Spleen (tissue), 11 donors: ENCODE measurements around the gene PUS7L. TPM values are rescaled to one million over a fixed set of nuclear protein-coding genes. Genes with fewer than 3 reads are reported as not detected.
"Not testable (repeated sequence)": the region's sequence is repeated elsewhere in the genome, so short reads cannot be mapped to it uniquely, and the experiment has no call there.

Experiments used
- DNase-seq: peaks from one replicate; pipeline ENCODE4 v3.0.0-alpha.2; 2020
- H3K27ac ChIP-seq, 8 donors: fragments of 200-600 bp; sonication (generic) in 7 of 8; 1 replicate in 4 of 8; 2 replicates in 4 of 8; pipeline versions ENCODE4 v1.5.0 to v1.8.0; 2016 to 2021; ENCODE audit warnings: inconsistent platforms in 4 of 8, mild to moderate bottlenecking in 4 of 8, moderate library complexity in 1 of 8
- H3K27me3 ChIP-seq, 7 donors: fragments of 200-600 bp; sonication (generic) in 6 of 7; replicated peaks in 1 of 7; 1 replicate in 4 of 7; 2 replicates in 3 of 7; pipeline versions ENCODE4 v1.5.0 to v1.8.0; 2016 to 2021; ENCODE audit warnings: inconsistent platforms in 3 of 7, mild to moderate bottlenecking in 1 of 7
- H3K36me3 ChIP-seq, 6 donors: fragments of 200-600 bp; sonication (generic) in 5 of 6; 1 replicate in 4 of 6; 2 replicates in 2 of 6; pipeline versions ENCODE4 v1.5.0 to v1.8.0; 2016 to 2021; ENCODE audit warnings: inconsistent platforms in 2 of 6
- H3K4me1 ChIP-seq, 6 donors: fragments of 200-600 bp; sonication (generic) in 5 of 6; 1 replicate in 3 of 6; 2 replicates in 3 of 6; pipeline versions ENCODE4 v1.5.0 to v1.8.0; 2016 to 2021; ENCODE audit warnings: inconsistent platforms in 3 of 6
- H3K4me3 ChIP-seq, 8 donors: fragments of 200-600 bp; sonication (generic) in 7 of 8; 1 replicate in 4 of 8; 2 replicates in 4 of 8; pipeline versions ENCODE4 v1.5.0 to v1.8.0; 2016 to 2021; ENCODE audit warnings: inconsistent platforms in 4 of 8, mild to moderate bottlenecking in 4 of 8, moderate library complexity in 2 of 8
- H3K9me3 ChIP-seq, 8 donors: fragments of 200-600 bp; sonication (generic) in 7 of 8; 1 replicate in 4 of 8; 2 replicates in 4 of 8; pipeline versions ENCODE4 v1.5.0 to v1.8.0; 2016 to 2021; ENCODE audit warnings: inconsistent platforms in 4 of 8
- POLR2A ChIP-seq, 3 donors: fragments of 450-650 bp; IDR thresholded peaks; one replicate each; pipeline ENCODE4 v1.5.1; 2017; ENCODE audit warnings: antibody characterized with exemption in 3 of 3, mild to moderate bottlenecking in 1 of 3
- POLR2AphosphoS5 ChIP-seq, 3 donors: sonication (generic); formaldehyde crosslinking; IDR thresholded peaks; one replicate each; pipeline ENCODE4 v1.5.1; 2017; ENCODE audit warnings: antibody characterized with exemption in 3 of 3
- WGBS, 5 donors: extraction: QIAGEN DNeasy Blood & Tissue Kit in 3 of 5; methylation state at CpG; one replicate each; pipeline versions ENCODE4 v1.1.5 to v1.1.7; 2013 to 2018; 5-methylcytosine and 5-hydroxymethylcytosine counted together
- intact Hi-C: fragments of 100-400 bp; cut with DNase I; formaldehyde crosslinking; loops from one replicate; pipeline ENCODE4 v1.15.0; 2023; ENCODE audit warnings: low total_unique reads
- polyA plus RNA-seq, 3 donors: library from polyadenylated mRNA; stranded (reverse); fragments of 200-250 nt; gene quantifications; one replicate each; pipeline ENCODE4 v1.2.1, GENCODE V29; 2013
- total RNA-seq, 7 donors: library from RNA; depleted of rRNA in 3 of 7; stranded (reverse); fragments of >200 nt in 3 of 7; fragmentation: NEBNext Ultra II Directional in 4 of 7; extraction: Animal tissue kit (Norgen Biotek cat#: 25700) in 4 of 7; gene quantifications; one replicate each; pipeline versions ENCODE4 v1.1.0 to v1.2.1, GENCODE V29; 2016 to 2021
- TF ChIP-seq, protein P1 (sequence below), 11 experiments: fragments of 200-600 bp in 7 of 11; fragments of 450-650 bp in 4 of 11; sonication (generic) in 4 of 11; IDR thresholded peaks in 8 of 11; conservative IDR thresholded peaks in 3 of 11; 1 replicate in 7 of 11; 2 replicates in 4 of 11; pipeline versions ENCODE4 v1.4.0 to v1.8.0; 2016 to 2021; ENCODE audit warnings: antibody characterized with exemption in 11 of 11, inconsistent platforms in 4 of 11, mild to moderate bottlenecking in 1 of 11
- donor health status: healthy with polysubstance abuse.
- donor health status: DM: no; HTN: no; CAD: no; lungs with moderate emphysema.
- donor health status: DM: no; HTN: no; CAD: no.
- donor health status: Bipolar disorder and iron deficiency.
- donor health status: healthy.
- donor health status: DM: no; HTN: no; CAD: no.
- donor health status: DM: yes; HTN: yes; CAD: no.

PUS7L gene
- total and polyA plus RNA-seq, 10 donors, result 1.5 to 18.2 (median 13.8) TPM

DNA sequence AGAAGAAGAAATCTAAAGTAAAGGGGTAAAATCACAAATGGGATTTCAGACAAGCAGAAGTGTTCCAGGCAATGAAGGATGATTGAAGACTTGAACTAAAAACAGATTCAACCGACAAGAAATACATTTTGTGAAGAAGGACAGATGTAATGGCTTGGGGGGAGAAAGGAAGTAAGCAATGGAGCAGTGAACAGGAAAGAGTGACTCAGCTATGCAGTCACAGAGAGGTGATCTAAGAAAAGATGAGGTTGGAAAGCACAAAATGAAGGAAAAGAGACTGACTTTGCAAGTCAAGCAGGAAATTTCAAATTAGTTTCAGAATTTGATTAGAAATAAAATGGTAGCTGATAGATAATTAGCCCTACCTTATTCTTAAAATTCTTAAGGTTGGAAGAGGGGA lies 66.5 kb downstream of the PUS7L start:
- no peaks in the 10 kb centered on the region for H3K4me1 ChIP-seq
- H3K9me3 ChIP-seq, result no peaks in the 10 kb centered on the region
- H3K4me3 ChIP-seq, result no peak overlapping the region
- intact Hi-C loops, result no loop called here
- DNase-seq, result no peak
- WGBS, 5 donors, result 0% methylated on average over 1 of the region's 1 CpG
- H3K27ac ChIP-seq, result no peak overlapping the region
- TF ChIP-seq, protein P1, sequence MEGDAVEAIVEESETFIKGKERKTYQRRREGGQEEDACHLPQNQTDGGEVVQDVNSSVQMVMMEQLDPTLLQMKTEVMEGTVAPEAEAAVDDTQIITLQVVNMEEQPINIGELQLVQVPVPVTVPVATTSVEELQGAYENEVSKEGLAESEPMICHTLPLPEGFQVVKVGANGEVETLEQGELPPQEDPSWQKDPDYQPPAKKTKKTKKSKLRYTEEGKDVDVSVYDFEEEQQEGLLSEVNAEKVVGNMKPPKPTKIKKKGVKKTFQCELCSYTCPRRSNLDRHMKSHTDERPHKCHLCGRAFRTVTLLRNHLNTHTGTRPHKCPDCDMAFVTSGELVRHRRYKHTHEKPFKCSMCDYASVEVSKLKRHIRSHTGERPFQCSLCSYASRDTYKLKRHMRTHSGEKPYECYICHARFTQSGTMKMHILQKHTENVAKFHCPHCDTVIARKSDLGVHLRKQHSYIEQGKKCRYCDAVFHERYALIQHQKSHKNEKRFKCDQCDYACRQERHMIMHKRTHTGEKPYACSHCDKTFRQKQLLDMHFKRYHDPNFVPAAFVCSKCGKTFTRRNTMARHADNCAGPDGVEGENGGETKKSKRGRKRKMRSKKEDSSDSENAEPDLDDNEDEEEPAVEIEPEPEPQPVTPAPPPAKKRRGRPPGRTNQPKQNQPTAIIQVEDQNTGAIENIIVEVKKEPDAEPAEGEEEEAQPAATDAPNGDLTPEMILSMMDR (IDR thresholded peaks at IDR 0.05 in 8 of 11, conservative IDR thresholded peaks at IDR 0.05 in 3 of 11), result no peak
- no peak for TF ChIP-seq POLR2A (IDR thresholded peaks at IDR 0.05)
- TF ChIP-seq POLR2AphosphoS5 (IDR thresholded peaks at IDR 0.05), result no peak
- no peaks in the 10 kb centered on the region for H3K36me3 ChIP-seq
- no peaks in the 10 kb centered on the region for H3K27me3 ChIP-seq

DNA sequence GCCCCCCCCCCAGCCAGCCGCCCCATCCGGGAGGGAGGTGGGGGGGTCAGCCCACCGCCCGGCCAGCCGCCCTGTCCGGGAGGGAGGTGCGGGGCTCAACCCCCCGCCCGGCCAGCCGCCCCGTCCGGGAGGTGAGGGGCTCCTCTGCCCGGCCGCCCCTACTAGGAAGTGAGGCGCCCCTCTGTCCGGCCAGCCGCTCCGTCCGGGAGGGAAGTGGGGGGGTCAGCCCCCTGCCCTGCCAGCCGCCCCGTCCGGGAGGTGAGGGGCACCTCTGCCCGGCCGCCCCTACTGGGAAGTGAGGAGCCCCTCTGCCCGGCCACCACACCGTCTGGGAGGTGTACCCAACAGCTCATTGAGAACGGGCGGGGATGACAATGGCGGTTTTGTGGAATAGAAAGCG lies 73.1 kb downstream of the PUS7L start:
- H3K27ac ChIP-seq, H3K27me3 ChIP-seq, DNase-seq, H3K9me3 ChIP-seq, H3K36me3 ChIP-seq, H3K4me1 ChIP-seq, H3K4me3 ChIP-seq, intact Hi-C loops: not testable (repeated sequence)
- WGBS, 5 donors, result 80 to 98% (median 97%) methylated on average over 3 to 30 of the region's 30 CpGs

DNA sequence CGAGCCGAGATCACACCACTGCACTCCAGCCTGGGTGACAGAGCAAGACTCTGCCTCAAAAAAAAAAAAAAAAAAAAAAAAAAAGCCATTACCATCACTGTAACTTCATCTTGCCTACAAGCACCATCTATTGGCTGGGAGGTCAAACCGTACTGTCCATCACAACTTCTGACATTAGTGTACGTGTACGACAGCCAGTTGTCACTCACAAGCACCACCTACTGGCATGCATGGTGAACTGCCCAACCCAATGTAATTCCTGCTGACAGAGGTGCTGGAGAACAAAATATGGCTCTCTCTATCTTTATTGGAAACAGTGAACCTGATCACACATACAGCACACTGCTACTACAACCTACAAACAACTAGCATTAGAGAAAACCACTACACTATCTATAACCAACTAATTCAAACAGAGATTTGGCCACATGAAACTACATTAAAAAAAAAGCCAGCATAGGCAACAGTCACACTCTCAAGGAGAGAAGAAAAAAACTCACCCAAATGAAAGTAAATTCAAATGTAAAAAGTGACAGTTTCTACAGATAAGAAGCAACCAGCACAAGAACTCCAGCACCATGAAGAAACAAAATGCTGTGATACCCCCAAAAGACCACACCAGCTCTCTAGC lies 82.3 kb downstream of the PUS7L start:
- TF ChIP-seq POLR2AphosphoS5 (IDR thresholded peaks at IDR 0.05) (no peak), POLR2A (IDR thresholded peaks at IDR 0.05) (no peak)
- TF ChIP-seq, protein P1 (IDR thresholded peaks at IDR 0.05 in 8 of 11, conservative IDR thresholded peaks at IDR 0.05 in 3 of 11), result peak in 5 of 11 experiments; percentile 13 to 42 (median 23)

DNA sequence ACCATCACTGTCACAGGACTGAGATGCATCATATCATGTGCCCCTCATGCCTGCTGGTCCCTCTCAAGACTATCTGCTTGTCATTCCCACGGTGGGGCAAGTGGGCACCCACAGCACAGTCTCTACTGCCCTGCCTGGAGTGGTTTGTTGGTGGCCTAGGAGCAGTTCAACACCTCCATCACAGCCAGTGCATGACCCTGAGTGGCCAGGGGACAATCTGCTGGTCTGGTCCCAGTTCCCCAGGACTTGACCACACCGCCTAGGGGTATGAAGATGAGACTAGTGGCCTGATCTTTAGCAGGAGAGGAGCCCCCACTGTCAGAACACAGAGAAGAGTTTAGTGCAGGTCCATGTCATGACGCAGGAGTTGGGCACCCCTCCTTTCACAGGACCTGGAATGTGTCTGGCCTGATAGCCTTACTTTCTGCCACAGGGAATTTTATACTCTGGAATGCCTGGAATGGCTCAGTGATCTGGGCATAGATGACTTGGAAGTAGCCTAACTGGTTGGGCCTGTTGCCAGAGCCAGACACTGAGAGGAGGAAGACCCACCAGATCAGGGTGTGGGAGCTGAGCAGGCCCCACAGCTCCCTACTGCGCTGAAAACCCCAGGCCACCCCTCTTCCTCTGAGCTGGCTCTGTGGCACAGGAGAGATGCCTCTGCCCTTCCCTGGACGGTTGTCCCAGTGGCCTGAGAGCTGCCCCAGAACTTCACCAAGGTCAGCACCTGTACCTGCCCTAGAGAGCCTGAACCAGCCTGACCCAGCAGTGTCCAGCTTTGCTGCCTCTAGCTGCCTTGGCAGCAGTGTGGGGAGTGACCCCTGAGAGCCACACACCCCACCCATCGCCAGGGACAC lies 83.3 kb downstream of the PUS7L start:
- WGBS, 5 donors, result 67 to 84% (median 83%) methylated on average over 4 to 6 of the region's 6 CpGs

More for the DNA sequence above, 82.3 kb downstream of the PUS7L start:
- H3K4me1 ChIP-seq, result no peaks in the 10 kb centered on the region
- H3K27ac ChIP-seq, result no peak overlapping the region
- intact Hi-C loops, result no loop called here
- peaks cover 0 to 8% (median 0%) of the 10 kb centered on the region in 7 donors for H3K27me3 ChIP-seq
- no peaks in the 10 kb centered on the region for H3K36me3 ChIP-seq
- H3K9me3 ChIP-seq, result peaks cover 0 to 5% (median 0%) of the 10 kb centered on the region in 8 donors
- DNase-seq, result no peak
- H3K4me3 ChIP-seq, result no peak overlapping the region
- 54 to 71% (median 67%) methylated on average over 5 of the region's 5 CpGs for WGBS, 5 donors

More for the DNA sequence above, 83.3 kb downstream of the PUS7L start:
- Histone ChIP-seq H3K36me3 (no peaks in the 10 kb centered on the region), H3K9me3 (peaks cover 0 to 5% (median 0%) of the 10 kb centered on the region in 8 donors), H3K4me3 (no peak overlapping the region), H3K4me1 (no peaks in the 10 kb centered on the region), H3K27ac (no peak overlapping the region), H3K27me3 (peaks cover 0 to 8% (median 0%) of the 10 kb centered on the region in 7 donors)
- intact Hi-C loops, result no loop called here
- DNase-seq, result no peak
- TF ChIP-seq, protein P1 (IDR thresholded peaks at IDR 0.05 in 8 of 11, conservative IDR thresholded peaks at IDR 0.05 in 3 of 11), result no peak
- TF ChIP-seq POLR2A (IDR thresholded peaks at IDR 0.05), result no peak
- no peak for TF ChIP-seq POLR2AphosphoS5 (IDR thresholded peaks at IDR 0.05)
